RWPE2 (cell line): ENCODE data around the gene NFKB1.
A peak's percentile ranks its signal among the peaks of the same experiment; 100 is the strongest.

Source experiments
- ATAC-seq: fragments of 200-7000 bp; cut with Tn5 transposase; 3 replicates; pipeline ENCODE4 v1.9.1; 2021; ENCODE audit warnings: low read depth
- DNase-seq: peaks from one replicate; pipeline ENCODE4 v3.0.0-alpha.2; 2020; ENCODE audit warnings: low spot score
- H3K27ac ChIP-seq: fragments of 450-650 bp; 2 replicates; pipeline ENCODE4 v1.5.1; 2017; ENCODE audit warnings: mild to moderate bottlenecking; ENCODE audit not compliant: poor library complexity, severe bottlenecking
- H3K27me3 ChIP-seq: fragments of 250-450 bp; sonication (Bioruptor Pico); 2 replicates; pipeline ENCODE4 v1.5.1; 2021; ENCODE audit warnings: mild to moderate bottlenecking, moderate library complexity; ENCODE audit not compliant: insufficient read depth, poor library complexity, severe bottlenecking
- H3K36me3 ChIP-seq: fragments of 250-450 bp; sonication (Bioruptor Pico); 2 replicates; pipeline ENCODE4 v1.5.1; 2020; ENCODE audit warnings: low read depth, mild to moderate bottlenecking, moderate library complexity
- H3K4me1 ChIP-seq: fragments of 250-450 bp; sonication (Bioruptor Pico); 2 replicates; pipeline ENCODE4 v1.5.1; 2021; ENCODE audit warnings: mild to moderate bottlenecking, moderate library complexity; ENCODE audit not compliant: insufficient read depth, poor library complexity, severe bottlenecking
- H3K4me3 ChIP-seq: fragments of 250-450 bp; sonication (Bioruptor Pico); 2 replicates; pipeline ENCODE4 v1.5.1; 2021; ENCODE audit warnings: mild to moderate bottlenecking, moderate library complexity; ENCODE audit not compliant: severe bottlenecking
- H3K9me3 ChIP-seq: fragments of 250-450 bp; sonication (Bioruptor Pico); 2 replicates; pipeline ENCODE4 v1.5.1; 2021; ENCODE audit warnings: mild to moderate bottlenecking, moderate library complexity; ENCODE audit not compliant: severe bottlenecking
- CTCF ChIP-seq: fragments of 450-650 bp; IDR thresholded peaks from one replicate; pipeline ENCODE4 v1.5.1; 2017; ENCODE audit warnings: mild to moderate bottlenecking, moderate library complexity; ENCODE audit not compliant: poor library complexity, severe bottlenecking

The NFKB1 gene

GRCh38 chr4:102454981-102455685 is 46.0 kb upstream of the NFKB1 start:
- no peak overlapping the region for H3K27ac ChIP-seq
- DNase-seq, result no peak
- ATAC-seq, result no peak
- no peaks in the 10 kb centered on the region for H3K4me1 ChIP-seq
- H3K36me3 ChIP-seq, result no peaks in the 10 kb centered on the region
- TF ChIP-seq CTCF, result no peak
- no peaks in the 10 kb centered on the region for H3K9me3 ChIP-seq
- no peak overlapping the region for H3K4me3 ChIP-seq
- no peaks in the 10 kb centered on the region for H3K27me3 ChIP-seq

- Histone ChIP-seq H3K27me3 (no peaks in the 10 kb centered on the region), H3K36me3 (no peaks in the 10 kb centered on the region), H3K9me3 (no peaks in the 10 kb centered on the region), H3K27ac (no peak overlapping the region), H3K4me3 (no peak overlapping the region), H3K4me1 (no peaks in the 10 kb centered on the region)
- no peak for TF ChIP-seq CTCF
- no peak for DNase-seq
- no peak for ATAC-seq
Observed at GRCh38 chr4:102455750-102456149, 45.4 kb upstream of the NFKB1 start.

GRCh38 chr4:102466298-102466697 is 34.9 kb upstream of the NFKB1 start:
- no peak overlapping the region for H3K27ac ChIP-seq
- no peaks in the 10 kb centered on the region for H3K36me3 ChIP-seq
- no peaks in the 10 kb centered on the region for H3K9me3 ChIP-seq
- no peaks in the 10 kb centered on the region for H3K27me3 ChIP-seq
- TF ChIP-seq CTCF, result no peak
- H3K4me1 ChIP-seq, result no peaks in the 10 kb centered on the region
- DNase-seq (no peak), ATAC-seq (0 out of 3 replicates have a peak, but pooled peaks have one; percentile 45)
- H3K4me3 ChIP-seq, result no peak overlapping the region

- no peak for ATAC-seq
- no peak for DNase-seq
- TF ChIP-seq CTCF, result no peak
- no peaks in the 10 kb centered on the region for H3K36me3 ChIP-seq
- no peak overlapping the region for H3K27ac ChIP-seq
- H3K9me3 ChIP-seq, result no peaks in the 10 kb centered on the region
- no peaks in the 10 kb centered on the region for H3K4me1 ChIP-seq
- no peaks in the 10 kb centered on the region for H3K27me3 ChIP-seq
- no peak overlapping the region for H3K4me3 ChIP-seq
Observed at GRCh38 chr4:102469806-102470205, 31.4 kb upstream of the NFKB1 start.

GRCh38 chr4:102472441-102473013 is 28.6 kb upstream of the NFKB1 start:
- DNase-seq, result no peak
- H3K27me3 ChIP-seq, result no peaks in the 10 kb centered on the region
- H3K36me3 ChIP-seq, result no peaks in the 10 kb centered on the region
- no peak for TF ChIP-seq CTCF
- no peak overlapping the region for H3K27ac ChIP-seq
- no peak for ATAC-seq
- no peaks in the 10 kb centered on the region for H3K9me3 ChIP-seq
- no peak overlapping the region for H3K4me3 ChIP-seq
- H3K4me1 ChIP-seq, result no peaks in the 10 kb centered on the region
